Measurements from ENCODE around the gene PPFIA1. TPM values are rescaled to one million over a fixed set of nuclear protein-coding genes. Genes with fewer than 3 reads are reported as not detected.

The PPFIA1 gene
- total and polyA plus RNA-seq, 2 of the 8 experiments (the other 6 are each of a cell fraction or from before 2014, with no cell fraction given): 44.3 to 73.5 TPM

DNA sequence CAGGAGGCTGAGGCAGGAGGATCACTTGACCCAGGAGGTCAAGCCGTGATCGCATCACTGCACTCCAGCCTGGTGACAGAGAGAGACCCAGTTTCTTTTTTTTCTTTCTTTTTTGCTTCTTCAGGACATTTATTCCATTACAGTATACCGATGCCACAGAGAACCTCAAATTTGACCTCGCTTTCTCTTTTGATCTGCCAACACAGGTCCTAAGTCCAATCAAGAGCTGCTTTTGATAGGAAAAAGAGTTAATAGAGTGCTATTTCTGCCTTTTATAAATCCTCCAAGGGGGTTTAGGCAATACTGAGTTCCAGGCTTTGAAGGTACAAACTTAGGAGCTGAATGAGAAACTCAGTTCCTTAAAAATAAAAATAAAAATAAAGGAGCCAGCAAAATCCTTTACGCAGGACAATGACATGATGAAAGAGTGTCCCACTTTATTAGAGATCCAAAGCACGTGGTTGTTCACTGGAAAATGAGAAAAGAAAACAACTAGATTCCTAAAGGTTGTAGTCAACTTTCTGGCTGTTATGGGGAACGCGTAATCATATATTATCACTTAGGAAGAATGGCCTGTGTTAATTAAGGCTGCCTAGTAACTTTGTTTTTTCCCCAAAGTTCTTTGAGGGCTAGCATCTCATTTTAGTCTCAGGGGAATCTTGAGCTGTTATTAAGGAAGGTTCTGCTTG is 40.2 kb upstream of the PPFIA1 start:
- no peak for FAIRE-seq
- CTCF ChIA-PET (ENCODE audit: partially characterized antibody): interaction anchor here (1.1 kb wide), 2 partner anchors 106 to 143 kb away, joined by 3 read pairs; no protein-coding TSS in a partner anchor
- no peak overlapping the region for H3K27ac ChIP-seq (ENCODE audit: low read depth, low read length)
- TF ChIP-seq SRF (IDR thresholded peaks at IDR 0.05; ENCODE audit: low read depth, low read length) (no peak), RFX5 (IDR thresholded peaks at IDR 0.05; ENCODE audit: borderline replicate concordance, low read depth, low read length) (no peak), TBP (IDR thresholded peaks at IDR 0.05; ENCODE audit: low read depth, low read length) (no peak), GTF2F1 (IDR thresholded peaks at IDR 0.05; ENCODE audit: borderline replicate concordance, low read depth, low read length) (no peak), CHD1 (IDR thresholded peaks at IDR 0.05; ENCODE audit: low read depth, low read length) (no peak), HDAC6 (IDR thresholded peaks at IDR 0.05; ENCODE audit: low read depth, low read length) (no peak)
- TF ChIP-seq, protein P1, sequence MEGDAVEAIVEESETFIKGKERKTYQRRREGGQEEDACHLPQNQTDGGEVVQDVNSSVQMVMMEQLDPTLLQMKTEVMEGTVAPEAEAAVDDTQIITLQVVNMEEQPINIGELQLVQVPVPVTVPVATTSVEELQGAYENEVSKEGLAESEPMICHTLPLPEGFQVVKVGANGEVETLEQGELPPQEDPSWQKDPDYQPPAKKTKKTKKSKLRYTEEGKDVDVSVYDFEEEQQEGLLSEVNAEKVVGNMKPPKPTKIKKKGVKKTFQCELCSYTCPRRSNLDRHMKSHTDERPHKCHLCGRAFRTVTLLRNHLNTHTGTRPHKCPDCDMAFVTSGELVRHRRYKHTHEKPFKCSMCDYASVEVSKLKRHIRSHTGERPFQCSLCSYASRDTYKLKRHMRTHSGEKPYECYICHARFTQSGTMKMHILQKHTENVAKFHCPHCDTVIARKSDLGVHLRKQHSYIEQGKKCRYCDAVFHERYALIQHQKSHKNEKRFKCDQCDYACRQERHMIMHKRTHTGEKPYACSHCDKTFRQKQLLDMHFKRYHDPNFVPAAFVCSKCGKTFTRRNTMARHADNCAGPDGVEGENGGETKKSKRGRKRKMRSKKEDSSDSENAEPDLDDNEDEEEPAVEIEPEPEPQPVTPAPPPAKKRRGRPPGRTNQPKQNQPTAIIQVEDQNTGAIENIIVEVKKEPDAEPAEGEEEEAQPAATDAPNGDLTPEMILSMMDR (IDR thresholded peaks at IDR 0.05; ENCODE audit: control extremely low read depth in 1 of 3, insufficient read depth in 1 of 3, low read depth in 1 of 3, low read length in 3 of 3): no peak
- TF ChIP-seq, protein P2, sequence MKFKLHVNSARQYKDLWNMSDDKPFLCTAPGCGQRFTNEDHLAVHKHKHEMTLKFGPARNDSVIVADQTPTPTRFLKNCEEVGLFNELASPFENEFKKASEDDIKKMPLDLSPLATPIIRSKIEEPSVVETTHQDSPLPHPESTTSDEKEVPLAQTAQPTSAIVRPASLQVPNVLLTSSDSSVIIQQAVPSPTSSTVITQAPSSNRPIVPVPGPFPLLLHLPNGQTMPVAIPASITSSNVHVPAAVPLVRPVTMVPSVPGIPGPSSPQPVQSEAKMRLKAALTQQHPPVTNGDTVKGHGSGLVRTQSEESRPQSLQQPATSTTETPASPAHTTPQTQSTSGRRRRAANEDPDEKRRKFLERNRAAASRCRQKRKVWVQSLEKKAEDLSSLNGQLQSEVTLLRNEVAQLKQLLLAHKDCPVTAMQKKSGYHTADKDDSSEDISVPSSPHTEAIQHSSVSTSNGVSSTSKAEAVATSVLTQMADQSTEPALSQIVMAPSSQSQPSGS (IDR thresholded peaks at IDR 0.05; ENCODE audit: low read length): no peak

More for the DNA sequence above, 40.2 kb upstream of the PPFIA1 start:
- Histone ChIP-seq H3K18ac (ENCODE audit: extremely low read depth, low read length) (no peak overlapping the region), H3K4me3 (ENCODE audit: extremely low read depth in 1 of 4, insufficient read depth in 2 of 4, low read depth in 3 of 4, low read length in 4 of 4) (no peak overlapping the region), H3K9ac (replicated peaks in 1 of 4; ENCODE audit: extremely low read depth in 1 of 4, low read depth in 3 of 4, low read length in 3 of 4) (no peak overlapping the region), H4K5ac (ENCODE audit: insufficient read length, low read depth, low read length) (no peak overlapping the region), H3K4ac (replicated peaks; ENCODE audit: insufficient read length, low read depth, low read length) (no peak overlapping the region), H2BK120ac (replicated peaks; ENCODE audit: low read depth, low read length) (no peak overlapping the region), H3K23me2 (ENCODE audit: low read depth, low read length) (no peaks in the 10 kb centered on the region), H2BK15ac (ENCODE audit: low read length) (0 out of 2 replicates have a peak overlapping the region, but pooled peaks have one; percentile 53), H4K20me1 (replicated peaks in 1 of 2; ENCODE audit: control insufficient read depth in 1 of 2, insufficient read depth in 2 of 2, low read length in 2 of 2) (no peaks in the 10 kb centered on the region), H2BK20ac (ENCODE audit: low read length) (0 out of 2 replicates have a peak overlapping the region, but pooled peaks have one; percentile 18), H2BK5ac (ENCODE audit: low read depth, low read length) (0 out of 2 replicates have a peak overlapping the region, but pooled peaks have one; percentile 68), H2AK5ac (ENCODE audit: low read depth, low read length) (no peak overlapping the region; the same call in 1 of the 2 replicates), H3K23ac (ENCODE audit: insufficient read length) (no peak overlapping the region), H3K9me3 (ENCODE audit: insufficient read depth in 2 of 2, low read depth in 1 of 2, low read length in 1 of 2) (no peaks in the 10 kb centered on the region), H4K91ac (replicated peaks; ENCODE audit: insufficient read length, low read length) (no peak overlapping the region), H3K4me1 (replicated peaks in 1 of 4; ENCODE audit: control insufficient read depth in 3 of 4, insufficient read depth in 4 of 4, low read length in 3 of 4) (peaks cover 4 to 13% (median 10%) of the 10 kb centered on the region in 4 experiments), H3K14ac (ENCODE audit: insufficient read length) (no peak overlapping the region), H2AFZ (ENCODE audit: low read length) (no peak overlapping the region), H3K36me3 (ENCODE audit: control insufficient read depth in 2 of 4, insufficient read depth in 4 of 4, low read length in 3 of 4) (no peaks in the 10 kb centered on the region), H3K4me2 (ENCODE audit: insufficient read depth in 1 of 2, low read depth in 2 of 2, low read length in 2 of 2) (no peak overlapping the region), H2BK12ac (ENCODE audit: low read depth, low read length) (no peak overlapping the region), H3K56ac (replicated peaks; ENCODE audit: insufficient read length, low read depth, low read length) (no peak overlapping the region), H3K27me3 (replicated peaks in 1 of 4; ENCODE audit: control insufficient read depth in 3 of 4, extremely low read depth in 1 of 4, insufficient read depth in 3 of 4, low read length in 3 of 4) (no peaks in the 10 kb centered on the region), H4K8ac (ENCODE audit: extremely low read depth, insufficient read depth, low read length) (no peak overlapping the region), H3K79me2 (ENCODE audit: control insufficient read depth in 1 of 2, insufficient read depth in 2 of 2, low read length in 2 of 2) (no peaks in the 10 kb centered on the region), H3K79me1 (ENCODE audit: low read depth, low read length) (no peaks in the 10 kb centered on the region; the same call in 1 of the 2 replicates)
- DNase-seq (ENCODE audit: low read depth in 1 of 2, low spot score in 2 of 2): no peak
- POLR2A ChIA-PET (ENCODE audit: partially characterized antibody): interaction anchor here (0.7 to 1.3 kb wide), 2 partner anchors 16 to 27 kb away, joined by 3 to 4 read pairs; partner anchors contain the start of gene FADD
- 96% methylated on average over 8 of the region's 8 CpGs; no CpG with 5 or more reads in 1 of the 2 experiments for WGBS, 2 experiments (ENCODE audit: extremely low coverage in 1 of 2, insufficient coverage in 1 of 2, insufficient read length in 1 of 2, insufficient replicate concordance in 2 of 2, low coverage in 1 of 2, low lambda C conversion rate in 2 of 2, missing lambda C conversion rate in 1 of 2)

Data from H1 (cell line).